SK-N-MC (cell line): ENCODE measurements around the gene IKBKE.

Experiments used
- DNase-seq: peaks from one replicate; pipeline ENCODE4 v3.0.0-alpha.2; 2011; ENCODE audit warnings: low read depth, low spot score
- H3K27ac ChIP-seq: fragments of 200-600 bp; sonication (generic); 2 replicates; pipeline ENCODE4 v1.5.1; 2016; ENCODE audit warnings: mixed run types
- H3K36me3 ChIP-seq: fragments of 200-600 bp; sonication (generic); 2 replicates; pipeline ENCODE4 v1.6.1; 2017; ENCODE audit warnings: antibody characterized with exemption, low read length, mixed read lengths; ENCODE audit not compliant: insufficient read depth
- H3K4me3 ChIP-seq: fragments of 200-600 bp; sonication (generic); 2 replicates; pipeline ENCODE4 v1.5.1; 2016
- H3K9ac ChIP-seq: fragments of 200-600 bp; sonication (generic); 2 replicates; pipeline ENCODE4 v1.8.0; 2017; ENCODE audit warnings: mixed run types, mixed read lengths; ENCODE audit not compliant: insufficient read length
- H3K9me3 ChIP-seq: fragments of 200-600 bp; sonication (generic); 2 replicates; pipeline ENCODE4 v1.6.1; 2017; ENCODE audit warnings: low read depth, mild to moderate bottlenecking, antibody characterized with exemption, low read length, moderate library complexity, mixed read lengths
- EZH2 ChIP-seq: fragments of 200-600 bp; sonication (generic); IDR thresholded peaks from one replicate; pipeline ENCODE4 v1.6.1; 2017; ENCODE audit warnings: antibody characterized with exemption
- FOXP2 ChIP-seq: optimal IDR thresholded peaks from 2 replicates; pipeline ENCODE3; 2011; ENCODE audit warnings: mild to moderate bottlenecking, moderate library complexity; ENCODE audit not compliant: insufficient read depth; ENCODE audit errors: extremely low read length, control extremely low read depth
- POLR2AphosphoS5 ChIP-seq: IDR thresholded peaks from 2 replicates; pipeline ENCODE4 v1.6.1; 2012; ENCODE audit warnings: mild to moderate bottlenecking, low read depth, low read length, borderline replicate concordance

The IKBKE gene

DNA sequence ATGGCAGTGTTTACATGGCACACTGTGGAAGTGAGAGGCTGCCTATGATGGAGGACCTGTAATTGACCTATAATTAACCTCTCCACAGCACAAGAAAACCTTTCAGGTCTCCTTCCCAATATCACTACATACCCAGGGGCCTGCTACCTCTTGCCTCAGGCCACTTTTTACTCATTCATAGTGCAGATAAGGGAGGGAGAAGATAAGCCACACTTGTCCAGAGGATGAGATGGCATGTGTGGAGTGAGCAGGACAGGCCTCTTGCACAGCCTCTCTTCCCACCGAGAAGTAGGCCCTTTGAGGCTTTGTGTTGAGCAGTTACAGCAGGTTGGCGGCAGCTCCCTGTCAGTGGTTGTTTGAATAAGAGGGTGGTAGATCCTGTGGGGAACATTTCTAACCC, 31.1 kb upstream of the IKBKE start:
- no peak overlapping the region for H3K9ac ChIP-seq
- peaks cover 8% of the 10 kb centered on the region; the same call in 1 of the 2 replicates for H3K36me3 ChIP-seq
- H3K27ac ChIP-seq = no peak overlapping the region
- no peak overlapping the region for H3K4me3 ChIP-seq
- DNase-seq = no peak
- TF ChIP-seq POLR2AphosphoS5 = no peak
- TF ChIP-seq FOXP2 = no peak
- TF ChIP-seq EZH2 = no peak
- H3K9me3 ChIP-seq = no peaks in the 10 kb centered on the region

DNA sequence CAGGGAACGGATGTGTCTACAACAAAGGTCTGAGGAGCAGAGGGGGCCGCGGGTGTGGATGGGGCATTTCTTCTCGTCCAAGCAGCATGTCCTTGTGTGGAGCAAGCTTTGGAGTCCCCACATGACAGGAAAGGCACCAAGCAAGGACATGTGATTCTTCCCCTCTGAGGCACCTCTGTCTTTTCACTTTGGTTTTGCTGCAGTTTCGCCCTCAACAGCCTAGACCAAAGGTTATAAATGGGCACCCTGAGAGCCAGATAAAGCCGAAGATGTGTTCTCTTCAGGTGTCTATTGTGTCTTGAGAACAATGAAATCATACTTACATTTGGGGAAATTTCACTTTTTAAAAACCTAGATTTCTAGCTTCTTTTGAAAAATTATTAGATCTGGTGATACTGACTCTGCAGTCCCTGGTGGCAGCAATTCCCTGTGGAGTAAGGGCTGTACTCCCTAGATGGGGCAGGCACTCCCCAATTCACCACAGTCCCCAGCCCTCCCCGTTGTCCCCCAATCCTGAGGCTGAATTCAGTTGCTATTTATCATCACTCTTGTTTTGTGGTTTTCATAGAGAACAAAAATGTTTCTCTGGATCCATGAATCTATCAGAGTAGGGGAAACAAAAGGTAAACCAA, 28.8 kb upstream of the IKBKE start:
- H3K36me3 ChIP-seq = peaks cover 13% of the 10 kb centered on the region; the same call in 1 of the 2 replicates
- no peak overlapping the region for H3K27ac ChIP-seq
- DNase-seq = no peak
- no peak overlapping the region for H3K9ac ChIP-seq
- no peak for TF ChIP-seq POLR2AphosphoS5
- no peak for TF ChIP-seq EZH2
- no peak for TF ChIP-seq FOXP2
- H3K9me3 ChIP-seq = no peaks in the 10 kb centered on the region
- no peak overlapping the region for H3K4me3 ChIP-seq

DNA sequence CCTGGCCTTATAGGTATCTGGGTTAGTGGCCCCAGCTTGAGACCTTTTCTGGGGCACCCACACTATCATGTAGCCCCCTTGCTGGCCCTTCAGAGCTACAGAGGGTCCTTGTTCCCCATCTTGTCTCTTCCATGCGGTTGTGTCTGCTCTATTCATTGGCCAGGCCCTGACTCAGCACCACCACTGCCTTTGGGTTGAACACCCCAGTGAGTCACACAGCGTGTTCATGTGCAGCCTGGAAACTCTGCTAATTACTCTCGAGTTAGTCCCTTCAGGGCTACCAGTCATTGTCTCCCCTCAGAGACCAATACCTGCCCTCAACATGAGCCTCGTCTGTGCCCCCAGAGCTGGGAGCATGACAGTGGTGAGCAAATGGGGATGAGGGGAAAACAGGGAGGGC, 28.2 kb upstream of the IKBKE start:
- no peak for DNase-seq
- Histone ChIP-seq H3K9ac (no peak overlapping the region), H3K27ac (no peak overlapping the region), H3K36me3 (peaks cover 9% of the 10 kb centered on the region; the same call in 1 of the 2 replicates), H3K9me3 (no peaks in the 10 kb centered on the region), H3K4me3 (no peak overlapping the region)
- no peak for TF ChIP-seq FOXP2
- no peak for TF ChIP-seq EZH2
- TF ChIP-seq POLR2AphosphoS5 = no peak

DNA sequence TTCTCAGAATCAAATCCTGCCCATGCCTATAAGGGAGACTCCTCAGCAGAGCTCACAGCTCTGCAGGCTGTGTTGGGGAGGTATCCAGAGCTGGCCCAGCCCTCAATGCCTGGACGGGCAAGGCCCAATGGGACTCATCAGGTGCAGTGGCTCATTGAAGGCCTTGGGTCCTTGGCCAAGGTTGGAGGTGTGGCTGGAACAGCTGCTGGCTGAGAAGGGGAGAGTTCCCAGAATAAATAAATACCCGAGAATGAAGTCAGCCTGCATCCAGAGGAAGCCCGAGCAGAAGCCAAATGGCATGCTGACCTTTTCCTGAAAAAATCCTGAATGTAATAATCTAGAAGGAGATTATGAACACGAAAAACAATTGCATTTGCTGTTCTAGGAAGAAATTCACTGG, 25.2 kb upstream of the IKBKE start:
- Histone ChIP-seq H3K4me3 (no peak overlapping the region), H3K36me3 (peaks cover 10% of the 10 kb centered on the region; the same call in 1 of the 2 replicates), H3K9ac (no peak overlapping the region), H3K9me3 (no peaks in the 10 kb centered on the region), H3K27ac (no peak overlapping the region)
- TF ChIP-seq EZH2 (no peak), FOXP2 (no peak), POLR2AphosphoS5 (no peak)
- no peak for DNase-seq

DNA sequence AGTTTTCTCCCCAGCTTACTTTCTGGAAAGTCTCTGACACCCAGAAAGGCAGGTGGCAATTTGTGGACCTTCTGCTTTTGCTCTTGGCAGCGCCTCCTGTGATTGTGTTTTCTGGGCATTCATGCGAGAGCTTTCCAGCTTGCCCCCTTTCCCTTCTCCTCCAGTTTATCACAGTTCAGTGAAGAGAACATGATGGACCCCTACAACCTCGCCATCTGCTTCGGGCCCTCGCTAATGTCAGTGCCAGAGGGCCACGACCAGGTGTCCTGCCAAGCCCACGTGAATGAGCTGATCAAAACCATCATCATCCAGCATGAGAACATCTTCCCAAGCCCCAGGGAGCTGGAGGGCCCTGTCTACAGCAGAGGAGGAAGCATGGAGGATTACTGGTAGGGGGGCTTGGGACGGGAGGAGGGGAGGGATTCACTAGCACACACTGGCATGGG, 24.3 kb upstream of the IKBKE start:
- Histone ChIP-seq H3K9ac (no peak overlapping the region), H3K9me3 (no peaks in the 10 kb centered on the region), H3K27ac (no peak overlapping the region), H3K4me3 (no peak overlapping the region), H3K36me3 (peaks cover 11% of the 10 kb centered on the region; the same call in 1 of the 2 replicates)
- no peak for DNase-seq
- TF ChIP-seq FOXP2 (no peak), POLR2AphosphoS5 (no peak), EZH2 (no peak)

DNA sequence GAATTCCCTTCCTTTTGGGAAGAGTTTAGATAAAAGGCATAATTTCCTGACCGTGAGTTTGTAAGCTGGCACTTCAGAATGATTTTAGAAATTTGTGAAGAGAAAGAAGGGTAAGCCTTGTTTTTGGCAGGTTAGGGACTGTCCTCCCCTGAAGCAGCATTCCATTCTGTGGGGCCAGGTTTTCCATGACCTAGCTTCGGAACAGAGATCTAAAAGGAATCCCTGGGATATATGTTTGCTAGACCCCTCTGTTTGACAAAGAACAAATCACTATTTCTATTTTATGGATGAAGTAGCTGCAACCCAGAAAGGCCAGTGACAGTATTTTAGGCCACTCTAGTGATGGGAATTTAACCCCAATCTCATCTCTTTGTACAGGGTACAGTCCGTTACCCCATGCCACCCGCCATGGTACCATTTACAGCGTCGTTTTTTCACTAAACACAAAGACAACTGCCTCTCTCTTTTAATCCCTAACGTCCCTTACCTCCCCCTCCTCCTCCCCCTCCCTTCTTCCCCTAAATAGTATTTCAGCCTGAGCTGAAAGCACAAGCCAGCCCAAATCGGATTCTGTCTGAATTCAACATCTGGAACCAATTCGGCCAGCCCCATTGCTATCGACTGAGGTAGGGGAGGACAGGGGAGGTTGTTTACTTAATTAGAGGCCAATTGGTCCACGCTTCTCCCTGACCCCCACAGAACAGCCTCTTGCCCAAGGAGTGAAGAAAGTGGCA, 23.4 kb upstream of the IKBKE start:
- H3K4me3 ChIP-seq = no peak overlapping the region
- TF ChIP-seq POLR2AphosphoS5 (no peak), FOXP2 (no peak), EZH2 (no peak)
- DNase-seq = no peak
- H3K27ac ChIP-seq = no peak overlapping the region
- H3K9me3 ChIP-seq = no peaks in the 10 kb centered on the region
- no peak overlapping the region for H3K9ac ChIP-seq
- peaks cover 10% of the 10 kb centered on the region; the same call in 1 of the 2 replicates for H3K36me3 ChIP-seq

DNA sequence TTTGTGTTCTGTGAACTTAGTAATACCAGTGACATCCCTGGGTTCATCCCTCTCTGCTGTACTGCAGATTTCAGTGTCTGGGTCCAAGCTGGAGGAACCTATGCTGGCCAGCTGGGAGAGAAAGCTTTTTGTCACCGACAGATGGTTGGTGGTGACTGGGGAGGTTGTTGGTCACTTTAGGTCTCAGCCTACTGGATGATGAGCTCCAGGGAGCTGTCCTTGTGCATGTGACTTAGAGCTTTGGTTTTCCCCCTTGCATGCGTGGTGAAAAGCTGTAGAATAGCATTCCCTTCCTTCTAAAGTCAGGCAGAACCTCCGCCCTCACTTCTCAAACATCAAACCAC, 22.9 kb upstream of the IKBKE start:
- DNase-seq = no peak
- TF ChIP-seq POLR2AphosphoS5 (no peak), FOXP2 (no peak), EZH2 (no peak)
- no peak overlapping the region for H3K9ac ChIP-seq
- no peak overlapping the region for H3K4me3 ChIP-seq
- no peak overlapping the region for H3K27ac ChIP-seq
- peaks cover 10% of the 10 kb centered on the region; the same call in 1 of the 2 replicates for H3K36me3 ChIP-seq
- H3K9me3 ChIP-seq = no peaks in the 10 kb centered on the region

DNA sequence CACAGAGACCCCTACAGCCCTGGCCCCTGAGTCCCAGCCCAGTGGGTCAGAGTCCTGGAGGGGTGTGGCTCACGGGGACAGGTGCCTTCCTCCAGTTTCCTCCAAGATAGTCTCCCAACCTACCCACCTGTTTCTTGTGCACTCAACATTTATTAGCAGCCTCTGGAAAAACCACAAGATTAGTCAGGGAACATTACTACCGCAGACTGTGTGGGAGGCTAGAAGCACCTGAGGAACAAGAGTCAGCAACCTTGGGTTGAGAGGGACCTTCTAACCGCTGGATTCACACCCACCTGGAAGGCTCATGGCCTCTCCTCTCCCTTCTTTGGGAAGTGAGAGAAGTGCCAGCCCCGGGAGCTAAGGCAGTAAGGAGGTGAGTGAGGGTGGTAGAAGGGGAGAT, 22.5 kb upstream of the IKBKE start:
- Histone ChIP-seq H3K4me3 (no peak overlapping the region), H3K9ac (no peak overlapping the region), H3K27ac (no peak overlapping the region), H3K36me3 (peaks cover 10% of the 10 kb centered on the region; the same call in 1 of the 2 replicates), H3K9me3 (no peaks in the 10 kb centered on the region)
- no peak for DNase-seq
- no peak for TF ChIP-seq POLR2AphosphoS5
- TF ChIP-seq EZH2 = no peak
- TF ChIP-seq FOXP2 = no peak
